ENCODE results near the gene LBHD2. TPM values are rescaled to one million over a fixed set of nuclear protein-coding genes. Genes with fewer than 3 reads are reported as not detected.

LBHD2 gene
- total RNA-seq, 2 experiments from 2014 or later = not detected

DNA sequence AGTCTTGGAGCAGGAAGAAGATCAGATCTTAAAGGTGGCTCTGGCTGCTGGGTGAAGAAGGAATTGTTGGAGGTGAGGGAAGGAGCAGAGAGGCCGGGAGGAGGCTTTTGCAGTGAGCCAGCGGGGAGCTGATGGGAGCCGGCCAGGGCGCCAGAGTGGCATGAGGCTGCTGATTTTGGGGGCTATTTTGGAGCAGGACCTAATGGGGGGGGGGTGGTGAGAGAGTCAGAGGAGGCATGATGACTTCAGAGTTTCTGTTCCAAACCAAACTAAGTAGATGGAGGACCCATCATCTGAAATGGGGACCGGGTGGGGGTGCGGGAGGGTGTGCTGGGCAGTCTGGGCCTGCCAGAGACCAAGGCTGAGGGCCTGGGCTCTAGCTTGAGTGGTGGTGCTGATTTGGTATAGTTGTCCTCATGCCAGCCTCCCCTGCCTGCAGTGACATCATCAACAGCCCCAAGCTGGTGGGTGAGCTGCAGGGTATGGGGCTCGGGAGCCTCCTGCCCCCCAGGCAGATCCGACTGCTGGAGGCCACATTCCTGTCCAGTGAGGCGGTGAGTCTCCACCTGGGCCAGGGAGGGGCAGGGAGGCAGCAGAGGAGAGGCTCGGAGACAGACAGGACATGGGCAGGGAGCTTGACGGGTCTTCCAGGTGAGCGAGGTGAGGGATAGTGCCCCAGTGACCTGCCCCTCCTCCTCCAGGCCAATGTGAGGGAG, 45.4 kb downstream of the LBHD2 start:
- no peak for DNase-seq
- no peaks in the 10 kb centered on the region for H3K9me3 Mint-ChIP-seq
- intact Hi-C loops (cut with micrococcal nuclease) = no loop called here
- CTCF ChIA-PET = interaction anchor here (0.6 to 3.3 kb wide), 2 partner anchors 23 to 97 kb away, joined by 3 to 11 read pairs; no protein-coding TSS in a partner anchor
- no peaks in the 10 kb centered on the region for H3K36me3 Mint-ChIP-seq (ENCODE audit: low read depth)
- no peaks in the 10 kb centered on the region for H3K4me1 Mint-ChIP-seq (ENCODE audit: low read depth)
- H3K27me3 Mint-ChIP-seq (ENCODE audit: low read depth) = peaks cover under 1% of the 10 kb centered on the region
- no peak overlapping the region for H3K27ac Mint-ChIP-seq
- no peak overlapping the region for H3K4me3 Mint-ChIP-seq

DNA sequence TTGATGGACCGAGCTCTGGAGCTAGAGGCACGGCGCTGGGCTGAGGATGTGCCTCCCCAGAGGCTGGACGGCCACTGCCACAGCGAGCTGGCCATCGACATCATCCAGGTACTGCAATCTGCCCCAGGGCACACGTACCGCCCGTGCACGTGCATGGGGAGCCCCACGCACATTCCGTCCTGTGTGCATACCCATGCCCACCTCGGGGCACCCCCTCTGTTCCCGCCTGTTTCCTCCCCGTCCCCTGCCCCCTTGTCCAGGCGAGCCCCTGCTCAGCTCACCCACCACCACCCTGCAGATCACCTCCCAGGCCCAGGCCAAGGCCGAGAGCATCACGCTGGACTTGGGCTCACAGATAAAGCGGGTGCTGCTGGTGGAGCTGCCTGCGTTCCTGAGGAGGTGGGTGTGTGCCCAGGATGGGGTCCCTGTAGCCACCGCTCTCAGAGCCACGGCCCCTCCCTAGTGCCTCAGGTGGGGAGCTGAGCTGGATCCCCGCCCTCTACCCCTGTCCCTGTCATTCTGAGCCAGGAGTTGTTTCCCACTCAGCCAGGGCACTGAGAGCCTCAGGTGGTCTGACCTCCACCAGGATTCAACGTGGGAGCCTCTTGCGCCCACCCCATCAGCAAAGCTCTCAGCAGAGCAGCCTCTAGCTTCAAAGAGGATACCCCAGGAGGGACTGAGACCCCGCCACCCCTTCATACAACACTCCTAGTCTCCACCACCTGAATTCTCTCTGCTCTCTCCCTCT, 46.2 kb downstream of the LBHD2 start:
- H3K27me3 Mint-ChIP-seq (ENCODE audit: low read depth) = no peaks in the 10 kb centered on the region
- intact Hi-C loops (cut with micrococcal nuclease) = no loop called here
- no peaks in the 10 kb centered on the region for H3K4me1 Mint-ChIP-seq (ENCODE audit: low read depth)
- no peak for DNase-seq
- no peak overlapping the region for H3K4me3 Mint-ChIP-seq
- no peaks in the 10 kb centered on the region for H3K36me3 Mint-ChIP-seq (ENCODE audit: low read depth)
- no peak overlapping the region for H3K27ac Mint-ChIP-seq
- CTCF ChIA-PET = interaction anchor here (0.5 to 3.3 kb wide), 2 partner anchors 24 to 543 kb away, joined by 3 to 11 read pairs; no protein-coding TSS in a partner anchor
- H3K9me3 Mint-ChIP-seq = no peaks in the 10 kb centered on the region

DNA sequence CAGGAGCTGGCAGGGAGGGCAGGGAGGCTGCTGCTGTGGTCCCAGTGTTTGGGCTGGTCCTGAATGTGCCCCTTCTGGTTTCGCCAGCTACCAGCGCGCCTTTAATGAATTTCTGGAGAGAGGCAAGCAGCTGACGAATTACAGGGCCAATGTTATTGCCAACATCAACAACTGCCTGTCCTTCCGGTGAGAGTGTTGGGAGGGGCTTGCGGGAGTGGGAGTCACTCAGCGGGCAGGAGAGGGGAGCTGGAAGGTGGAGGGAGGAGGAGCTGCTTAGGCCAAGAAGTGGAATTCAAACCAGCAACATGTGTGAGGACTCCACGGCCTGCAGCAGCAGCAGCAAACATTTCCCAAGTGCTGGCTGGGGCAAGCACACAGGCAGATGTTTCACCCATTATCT, 47.0 kb downstream of the LBHD2 start:
- H3K4me1 Mint-ChIP-seq (ENCODE audit: low read depth) = no peaks in the 10 kb centered on the region
- H3K27ac Mint-ChIP-seq = no peak overlapping the region
- H3K4me3 Mint-ChIP-seq = no peak overlapping the region
- CTCF ChIA-PET = interaction anchor here (0.5 to 3.3 kb wide), 2 partner anchors 25 to 544 kb away, joined by 3 to 11 read pairs; no protein-coding TSS in a partner anchor
- no peak for DNase-seq
- H3K27me3 Mint-ChIP-seq (ENCODE audit: low read depth) = no peaks in the 10 kb centered on the region
- H3K36me3 Mint-ChIP-seq (ENCODE audit: low read depth) = no peaks in the 10 kb centered on the region
- intact Hi-C loops (cut with micrococcal nuclease) = no loop called here
- H3K9me3 Mint-ChIP-seq = no peaks in the 10 kb centered on the region

DNA sequence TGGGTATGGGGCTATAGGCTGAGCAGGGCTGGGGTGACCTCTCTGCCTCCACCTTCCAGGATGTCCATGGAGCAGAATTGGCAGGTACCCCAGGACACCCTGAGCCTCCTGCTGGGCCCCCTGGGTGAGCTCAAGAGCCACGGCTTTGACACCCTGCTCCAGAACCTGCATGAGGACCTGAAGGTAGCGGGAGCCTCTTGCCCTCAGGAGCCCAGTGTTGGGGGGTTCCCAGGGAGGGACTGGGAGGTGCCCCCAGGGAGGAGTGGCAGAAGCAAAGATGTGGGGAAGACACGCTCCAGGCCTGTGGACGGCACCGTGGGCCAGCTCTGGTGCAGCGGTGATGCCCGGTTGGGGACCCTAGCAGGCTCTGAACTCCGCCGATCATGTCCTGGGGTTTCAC, 47.6 kb downstream of the LBHD2 start:
- H3K4me3 Mint-ChIP-seq = no peak overlapping the region
- intact Hi-C loops (cut with micrococcal nuclease) = no loop called here
- H3K4me1 Mint-ChIP-seq (ENCODE audit: low read depth) = no peaks in the 10 kb centered on the region
- DNase-seq = no peak
- CTCF ChIA-PET = no interaction called here
- H3K9me3 Mint-ChIP-seq = no peaks in the 10 kb centered on the region
- no peaks in the 10 kb centered on the region for H3K27me3 Mint-ChIP-seq (ENCODE audit: low read depth)
- no peak overlapping the region for H3K27ac Mint-ChIP-seq
- no peaks in the 10 kb centered on the region for H3K36me3 Mint-ChIP-seq (ENCODE audit: low read depth)

DNA sequence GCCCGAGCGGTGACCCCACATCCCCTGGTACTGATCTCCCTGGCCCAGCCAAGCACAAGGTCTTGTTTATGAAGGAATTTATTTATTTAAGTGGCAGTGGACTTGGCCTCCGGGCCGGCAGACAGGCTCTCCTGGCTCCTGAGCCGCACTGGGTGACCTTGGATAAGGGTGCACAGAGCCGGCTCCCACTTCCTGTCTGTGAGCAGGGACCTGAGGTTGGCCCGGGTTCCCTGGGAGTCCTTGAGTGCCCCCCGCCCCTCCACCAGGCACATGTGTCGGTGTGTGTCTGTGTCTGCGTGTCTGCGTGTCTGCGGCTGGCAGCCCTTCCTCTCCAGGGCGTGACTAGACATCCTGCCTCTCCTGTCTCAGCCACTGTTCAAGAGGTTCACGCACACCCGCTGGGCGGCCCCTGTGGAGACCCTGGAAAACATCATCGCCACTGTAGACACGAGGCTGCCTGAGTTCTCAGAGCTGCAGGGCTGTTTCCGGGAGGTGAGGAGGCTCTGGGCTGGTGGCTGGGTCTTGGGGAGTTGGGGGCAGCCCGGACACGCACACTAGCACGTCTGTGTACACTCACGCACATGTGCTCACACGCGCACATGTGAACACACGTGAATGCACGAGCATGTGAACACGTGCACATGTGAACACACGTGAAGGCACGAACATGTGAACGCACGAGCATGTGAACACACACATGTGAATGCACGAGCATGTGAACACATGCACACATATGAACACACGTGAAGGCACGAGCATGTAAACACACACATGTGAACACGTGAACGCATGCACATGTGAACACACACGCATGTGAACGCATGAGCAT, 48.6 kb downstream of the LBHD2 start:
- Mint-ChIP-seq H3K27ac (no peak overlapping the region), H3K9me3 (no peaks in the 10 kb centered on the region), H3K27me3 (ENCODE audit: low read depth) (no peaks in the 10 kb centered on the region), H3K4me3 (no peak overlapping the region), H3K36me3 (ENCODE audit: low read depth) (no peaks in the 10 kb centered on the region), H3K4me1 (ENCODE audit: low read depth) (no peaks in the 10 kb centered on the region)
- DNase-seq = no peak
- intact Hi-C loops (cut with micrococcal nuclease) = no loop called here
- CTCF ChIA-PET = no interaction called here

DNA sequence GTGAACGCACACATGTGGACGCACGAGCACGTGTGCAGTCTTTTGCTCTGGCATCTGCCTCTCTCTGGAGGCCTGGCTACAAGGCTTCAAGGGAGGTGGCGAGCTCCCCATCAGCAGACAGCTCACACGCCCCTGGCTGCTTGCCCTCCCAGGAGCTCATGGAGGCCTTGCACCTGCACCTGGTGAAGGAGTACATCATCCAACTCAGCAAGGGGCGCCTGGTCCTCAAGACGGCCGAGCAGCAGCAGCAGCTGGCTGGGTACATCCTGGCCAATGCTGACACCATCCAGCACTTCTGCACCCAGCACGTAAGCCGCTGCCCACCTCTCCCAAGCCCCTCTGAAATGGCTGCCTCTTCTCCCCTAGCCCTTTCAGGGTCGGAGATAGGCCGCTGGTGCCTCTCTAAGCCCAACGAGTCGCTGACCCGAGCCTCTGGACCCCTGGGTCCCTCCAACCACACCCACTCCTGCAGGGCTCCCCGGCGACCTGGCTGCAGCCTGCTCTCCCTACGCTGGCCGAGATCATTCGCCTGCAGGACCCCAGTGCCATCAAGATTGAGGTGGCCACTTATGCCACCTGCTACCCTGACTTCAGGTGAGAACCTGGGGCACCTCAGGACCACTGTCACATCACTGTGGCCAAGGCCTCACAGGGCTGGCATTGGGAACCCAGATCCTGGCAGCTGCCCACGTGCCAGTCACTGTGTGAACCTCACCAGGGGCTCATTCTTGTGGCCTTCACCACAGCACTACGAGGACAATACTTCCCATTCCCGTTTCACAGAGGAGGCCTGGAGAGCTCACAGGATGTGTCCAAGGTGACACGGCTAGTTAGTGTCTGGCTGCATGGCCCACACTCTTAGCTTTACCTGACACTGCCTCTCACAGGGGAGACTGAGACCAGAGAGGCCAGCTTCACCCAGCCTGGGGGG, 49.5 kb downstream of the LBHD2 start:
- Mint-ChIP-seq H3K4me3 (no peak overlapping the region), H3K9me3 (no peaks in the 10 kb centered on the region), H3K27ac (no peak overlapping the region), H3K27me3 (ENCODE audit: low read depth) (peaks cover 2% of the 10 kb centered on the region), H3K4me1 (ENCODE audit: low read depth) (no peaks in the 10 kb centered on the region), H3K36me3 (ENCODE audit: low read depth) (no peaks in the 10 kb centered on the region)
- CTCF ChIA-PET = interaction anchor here (1.3 kb wide), 1 partner anchor 28 kb away, joined by 4 read pairs; no protein-coding TSS in a partner anchor
- DNase-seq = no peak
- intact Hi-C loops (cut with micrococcal nuclease) = no loop called here

DNA sequence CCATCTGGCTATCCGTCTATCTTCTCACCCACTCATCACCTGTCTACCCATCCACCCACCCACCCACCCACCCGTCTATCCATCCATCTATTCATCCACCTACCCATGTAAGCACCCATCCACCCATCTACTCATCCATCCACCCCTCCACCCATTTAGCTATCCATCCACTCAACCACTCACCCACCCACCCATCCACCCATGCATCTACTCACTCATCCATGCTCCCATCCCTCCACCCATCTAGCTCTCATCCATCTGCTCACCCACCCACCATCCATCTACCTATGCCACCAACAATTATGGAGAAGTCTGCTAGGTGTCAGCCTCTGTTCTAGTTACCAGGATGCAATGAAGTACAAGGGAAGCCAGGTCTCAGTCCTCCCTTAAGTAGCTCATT, 50.4 kb downstream of the LBHD2 start:
- CTCF ChIA-PET = interaction anchor here (1.3 kb wide), 2 partner anchors 29 kb away, joined by 4 to 11 read pairs; no protein-coding TSS in a partner anchor
- H3K27me3 Mint-ChIP-seq (ENCODE audit: low read depth) = peaks cover 4% of the 10 kb centered on the region
- H3K4me3 Mint-ChIP-seq = no peak overlapping the region
- H3K36me3 Mint-ChIP-seq (ENCODE audit: low read depth) = no peaks in the 10 kb centered on the region
- no peaks in the 10 kb centered on the region for H3K4me1 Mint-ChIP-seq (ENCODE audit: low read depth)
- intact Hi-C loops (cut with micrococcal nuclease) = no loop called here
- H3K9me3 Mint-ChIP-seq = no peaks in the 10 kb centered on the region
- DNase-seq = no peak
- H3K27ac Mint-ChIP-seq = no peak overlapping the region

DNA sequence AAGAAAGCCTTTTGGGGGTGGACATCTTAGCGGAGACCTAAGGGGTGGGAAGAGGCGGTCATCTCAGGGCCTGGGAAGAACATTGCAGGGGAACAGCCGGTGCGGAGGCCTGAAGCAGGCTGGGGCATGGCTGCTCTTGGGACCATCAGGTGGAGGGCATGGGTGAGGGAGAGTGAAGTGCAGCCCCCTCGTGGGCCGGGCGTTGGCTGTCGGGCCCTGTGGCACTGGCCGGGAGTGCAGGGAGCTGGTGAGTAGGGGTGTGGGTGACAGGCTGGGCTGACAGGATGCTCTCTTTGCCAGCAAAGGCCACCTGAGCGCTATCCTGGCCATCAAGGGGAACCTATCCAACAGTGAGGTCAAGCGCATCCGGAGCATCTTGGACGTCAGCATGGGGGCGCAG, 50.9 kb downstream of the LBHD2 start:
- intact Hi-C loops (cut with micrococcal nuclease) = no loop called here
- Mint-ChIP-seq H3K27me3 (ENCODE audit: low read depth) (peaks cover 4% of the 10 kb centered on the region), H3K9me3 (no peaks in the 10 kb centered on the region), H3K27ac (no peak overlapping the region), H3K4me1 (ENCODE audit: low read depth) (no peaks in the 10 kb centered on the region), H3K36me3 (ENCODE audit: low read depth) (no peaks in the 10 kb centered on the region), H3K4me3 (no peak overlapping the region)
- no peak for DNase-seq
- CTCF ChIA-PET = interaction anchor here (0.6 to 1.3 kb wide), 2 partner anchors 30 to 624 kb away, joined by 5 to 11 read pairs; no protein-coding TSS in a partner anchor

DNA sequence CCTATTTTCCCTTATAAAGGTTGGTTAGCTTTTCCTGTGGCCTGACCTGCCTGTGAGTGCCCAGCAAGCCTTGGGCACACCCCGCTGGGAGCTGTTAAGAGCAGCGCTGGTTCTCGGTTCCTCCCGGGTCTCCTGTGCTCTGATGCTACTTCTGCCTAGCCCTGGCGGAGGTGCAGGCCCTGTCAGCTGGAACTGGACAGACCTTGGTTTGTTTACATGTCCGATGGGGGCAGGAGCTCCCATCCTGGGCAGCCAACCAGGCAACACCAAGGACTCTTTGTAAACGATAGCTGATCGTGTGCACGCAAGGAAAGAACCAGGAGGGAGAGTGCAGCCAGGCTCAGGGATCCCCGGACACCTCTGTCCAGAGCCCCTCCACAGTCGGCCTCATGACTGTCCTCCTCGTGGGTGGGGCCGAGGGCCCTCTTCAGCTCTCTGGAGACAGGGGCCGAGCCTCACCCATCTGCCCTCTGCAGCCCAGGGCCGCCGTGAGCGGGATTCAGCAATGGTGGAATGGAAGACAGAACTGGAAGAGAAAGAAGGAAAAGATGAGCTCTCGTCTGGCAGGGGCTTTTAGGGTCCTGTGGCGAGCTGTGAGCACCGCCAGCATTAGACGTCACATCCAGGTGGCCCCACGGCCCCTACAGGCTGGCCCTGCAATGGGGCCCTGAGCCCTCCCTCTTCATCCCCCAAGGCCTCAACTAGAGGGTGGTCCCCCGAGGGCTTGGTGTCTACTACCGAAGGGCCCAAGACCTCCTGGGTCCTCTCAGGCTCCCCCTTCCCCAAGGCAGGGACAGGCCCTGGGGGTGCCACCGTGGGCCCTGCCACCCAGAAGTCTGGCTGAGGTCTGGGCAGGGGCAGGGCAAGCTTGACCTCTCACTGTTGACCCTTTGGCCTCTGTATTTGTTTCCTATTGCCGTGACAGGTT, 51.6 kb downstream of the LBHD2 start:
- Mint-ChIP-seq H3K27ac (no peak overlapping the region), H3K36me3 (ENCODE audit: low read depth) (no peaks in the 10 kb centered on the region), H3K4me1 (ENCODE audit: low read depth) (no peaks in the 10 kb centered on the region), H3K27me3 (ENCODE audit: low read depth) (peaks cover 6% of the 10 kb centered on the region), H3K9me3 (no peaks in the 10 kb centered on the region), H3K4me3 (no peak overlapping the region)
- intact Hi-C loops (cut with micrococcal nuclease) = no loop called here
- CTCF ChIA-PET = interaction anchor here (0.6 to 1.3 kb wide), 2 partner anchors 31 to 624 kb away, joined by 5 to 11 read pairs; no protein-coding TSS in a partner anchor
- DNase-seq = no peak

DNA sequence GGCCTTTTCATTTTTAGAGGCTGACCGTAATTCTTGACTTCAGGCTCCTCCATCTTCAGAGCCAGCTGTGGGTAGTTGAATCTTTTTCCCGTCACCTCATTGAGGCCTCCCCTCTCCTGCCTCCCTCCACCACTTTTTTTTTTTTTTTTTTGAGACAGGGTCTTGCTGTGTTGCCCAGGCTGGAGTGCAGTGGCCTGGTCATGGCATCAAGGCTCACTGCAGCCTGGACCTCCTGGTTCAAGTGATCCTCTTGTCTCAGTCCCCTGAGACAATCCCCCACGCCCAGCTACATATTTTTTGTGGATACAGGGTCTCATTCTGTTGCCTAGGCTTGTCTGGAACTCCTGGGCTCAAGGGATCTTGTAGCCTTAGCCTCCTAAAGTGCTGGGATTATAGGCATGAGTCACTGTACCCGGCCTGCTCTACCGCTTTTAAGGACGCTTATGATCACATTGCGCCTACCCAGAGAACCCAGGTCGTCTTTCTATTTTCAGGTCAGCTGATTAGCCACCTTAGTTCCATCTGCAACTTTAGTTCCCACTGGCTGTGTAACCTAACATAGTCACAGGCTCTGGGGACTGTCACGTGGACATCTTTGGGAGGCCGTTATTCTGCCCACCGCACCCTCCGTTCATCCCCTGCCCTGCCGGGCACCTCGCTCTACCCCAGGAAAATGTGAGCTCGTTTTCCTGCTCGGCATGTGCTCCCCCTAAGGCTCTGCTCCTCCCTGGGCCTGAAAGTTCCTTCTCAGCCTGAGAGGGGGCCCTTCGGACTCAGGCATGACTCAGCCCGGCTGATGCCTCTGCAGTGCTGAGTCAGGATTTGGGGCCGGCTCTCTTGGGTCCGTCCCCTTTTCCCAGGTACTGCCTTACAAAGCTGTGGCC, 52.6 kb downstream of the LBHD2 start:
- no peaks in the 10 kb centered on the region for H3K9me3 Mint-ChIP-seq
- no peak overlapping the region for H3K4me3 Mint-ChIP-seq
- intact Hi-C loops (cut with micrococcal nuclease) = no loop called here
- CTCF ChIA-PET = interaction anchor here (2.0 kb wide), 1 partner anchor 32 kb away, joined by 6 read pairs; no protein-coding TSS in a partner anchor
- H3K27me3 Mint-ChIP-seq (ENCODE audit: low read depth) = peaks cover 12% of the 10 kb centered on the region
- no peak for DNase-seq
- no peaks in the 10 kb centered on the region for H3K36me3 Mint-ChIP-seq (ENCODE audit: low read depth)
- peaks cover 3% of the 10 kb centered on the region for H3K4me1 Mint-ChIP-seq (ENCODE audit: low read depth)
- no peak overlapping the region for H3K27ac Mint-ChIP-seq

Measured in activated naive CD4-positive, alpha-beta T cell treated with anti-CD3 and anti-CD28 coated beads for 36 hours (primary cell).